ENCODE measurements around the gene HDAC9.

DNA sequence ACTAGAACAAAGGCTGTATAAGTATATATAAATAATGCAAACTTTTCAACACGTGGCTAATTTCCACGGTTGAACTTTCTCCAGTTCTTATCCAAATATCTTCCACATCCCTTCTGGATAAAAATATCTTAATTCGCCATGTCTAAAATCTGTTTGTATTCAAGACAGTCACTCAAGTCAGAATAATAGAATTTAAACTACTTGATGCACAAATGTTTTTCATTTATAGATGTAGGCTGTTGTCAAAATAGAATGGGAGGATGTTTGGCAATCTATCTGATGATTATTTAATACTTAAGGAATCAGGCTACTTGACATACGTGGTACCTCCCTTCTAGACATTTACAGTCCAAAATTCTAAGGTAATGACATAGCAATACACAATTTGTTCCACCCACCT, 417.6 kb downstream of the HDAC9 start:
- TF ChIP-seq, protein P1, sequence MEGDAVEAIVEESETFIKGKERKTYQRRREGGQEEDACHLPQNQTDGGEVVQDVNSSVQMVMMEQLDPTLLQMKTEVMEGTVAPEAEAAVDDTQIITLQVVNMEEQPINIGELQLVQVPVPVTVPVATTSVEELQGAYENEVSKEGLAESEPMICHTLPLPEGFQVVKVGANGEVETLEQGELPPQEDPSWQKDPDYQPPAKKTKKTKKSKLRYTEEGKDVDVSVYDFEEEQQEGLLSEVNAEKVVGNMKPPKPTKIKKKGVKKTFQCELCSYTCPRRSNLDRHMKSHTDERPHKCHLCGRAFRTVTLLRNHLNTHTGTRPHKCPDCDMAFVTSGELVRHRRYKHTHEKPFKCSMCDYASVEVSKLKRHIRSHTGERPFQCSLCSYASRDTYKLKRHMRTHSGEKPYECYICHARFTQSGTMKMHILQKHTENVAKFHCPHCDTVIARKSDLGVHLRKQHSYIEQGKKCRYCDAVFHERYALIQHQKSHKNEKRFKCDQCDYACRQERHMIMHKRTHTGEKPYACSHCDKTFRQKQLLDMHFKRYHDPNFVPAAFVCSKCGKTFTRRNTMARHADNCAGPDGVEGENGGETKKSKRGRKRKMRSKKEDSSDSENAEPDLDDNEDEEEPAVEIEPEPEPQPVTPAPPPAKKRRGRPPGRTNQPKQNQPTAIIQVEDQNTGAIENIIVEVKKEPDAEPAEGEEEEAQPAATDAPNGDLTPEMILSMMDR (conservative IDR thresholded peaks at IDR 0.05 in 1 of 2, IDR thresholded peaks at IDR 0.05 in 1 of 2; ENCODE audit: low read depth in 1 of 2, low read length in 2 of 2): no peak
- no peak for TF ChIP-seq EZH2 (IDR thresholded peaks at IDR 0.05; ENCODE audit: low read length, missing control alignments)

All from fibroblast of lung (primary cell).